PC-3 (cell line): Measurements from ENCODE around the gene TEX52. TPM values are rescaled to one million over a fixed set of nuclear protein-coding genes. Genes with fewer than 3 reads are reported as not detected.

ENCODE experiments used
- ATAC-seq: fragments of 200-7000 bp; cut with Tn5 transposase; 2 replicates; pipeline ENCODE4 v1.9.1; 2020; ENCODE audit warnings: mild to moderate bottlenecking, moderate library complexity
- BruUV-seq: library from RNA; stranded (reverse); fragments of 400-500 nt; replicated peaks from 2 replicates; lab custom pipeline; 2021; lab: Mats Ljungman, UMichigan
- CTCF ChIA-PET: fragments of 300-600 bp; sonication (Branson Sonifier 250); formaldehyde crosslinking; loops from one replicate; lab custom pipeline; 2022; ENCODE audit warnings: antibody characterized with exemption; lab: Charles Lee
- POLR2A ChIA-PET: fragments of 300-600 bp; sonication (Branson Sonifier 250); formaldehyde crosslinking; loops from one replicate; lab custom pipeline; 2022; ENCODE audit warnings: antibody characterized with exemption; ENCODE audit not compliant: unreplicated experiment; lab: Charles Lee
- DNase-seq: peaks from one replicate; pipeline ENCODE4 v3.0.0-alpha.2; 2015
- H2AFZ ChIP-seq: fragments of 300-600 bp; sonication (generic); 2 replicates; pipeline ENCODE4 v1.6.0; 2016; ENCODE audit warnings: antibody characterized with exemption, low read length
- H3F3A ChIP-seq: fragments of 300-600 bp; sonication (generic); one replicate; pipeline ENCODE4 v1.6.0; 2017; ENCODE audit warnings: antibody characterized with exemption, low read length, control low read depth, mild to moderate bottlenecking; ENCODE audit not compliant: unreplicated experiment
- H3K27ac ChIP-seq: fragments of 300-600 bp; sonication (generic); 2 replicates; pipeline ENCODE4 v1.5.1; 2016; ENCODE audit warnings: mild to moderate bottlenecking, low read length
- H3K27me3 ChIP-seq: fragments of 300-600 bp; sonication (generic); 2 replicates; pipeline ENCODE4 v1.6.1; 2016; ENCODE audit warnings: low read length, mixed read lengths
- H3K36me3 ChIP-seq: fragments of 300-600 bp; sonication (generic); 2 replicates; pipeline ENCODE4 v1.6.1; 2016; ENCODE audit warnings: low read depth, mixed run types, low read length, mixed read lengths
- H3K4me1 ChIP-seq: fragments of 300-600 bp; sonication (generic); 2 replicates; pipeline ENCODE4 v1.5.1; 2016; ENCODE audit warnings: low read length; ENCODE audit not compliant: insufficient read depth
- H3K4me2 ChIP-seq: fragments of 300-600 bp; sonication (generic); 2 replicates; pipeline ENCODE4 v1.6.0; 2016; ENCODE audit warnings: low read length
- H3K4me3 ChIP-seq: fragments of 300-600 bp; sonication (generic); 2 replicates; pipeline ENCODE4 v1.5.1; 2016; ENCODE audit warnings: mild to moderate bottlenecking, low read length, mixed read lengths
- H3K79me2 ChIP-seq: fragments of 300-600 bp; sonication (generic); 2 replicates; pipeline ENCODE4 v1.6.1; 2017; ENCODE audit warnings: low read length, mixed read lengths
- H3K9ac ChIP-seq: fragments of 300-600 bp; sonication (generic); 2 replicates; pipeline ENCODE4 v1.6.0; 2016; ENCODE audit warnings: mild to moderate bottlenecking, low read length
- H3K9me2 ChIP-seq: fragments of 300-600 bp; sonication (generic); replicated peaks from 2 replicates; pipeline ENCODE4 v1.6.1; 2016; ENCODE audit warnings: mixed run types, low read length, mixed read lengths
- H3K9me3 ChIP-seq: fragments of 300-600 bp; sonication (generic); 2 replicates; pipeline ENCODE4 v1.6.1; 2016; ENCODE audit warnings: low read length, mixed read lengths
- H4K20me1 ChIP-seq: fragments of 300-600 bp; sonication (generic); 2 replicates; pipeline ENCODE4 v1.6.1; 2016; ENCODE audit warnings: low read length, mixed read lengths
- EZH2 ChIP-seq: fragments of 300-600 bp; sonication (generic); IDR thresholded peaks from one replicate; pipeline ENCODE4 v1.6.1; 2017; ENCODE audit warnings: antibody characterized with exemption, mild to moderate bottlenecking, low read length; ENCODE audit not compliant: unreplicated experiment
- EZH2phosphoT487 ChIP-seq: fragments of 300-600 bp; sonication (generic); IDR thresholded peaks from 2 replicates; pipeline ENCODE4 v1.6.1; 2018; ENCODE audit warnings: mild to moderate bottlenecking, antibody characterized with exemption, low read length, borderline replicate concordance
- intact Hi-C: fragments of 100-400 bp; cut with micrococcal nuclease; formaldehyde crosslinking; loops from 2 replicates; pipeline ENCODE4 v1.9.0; 2023
- total RNA-seq: library from RNA; depleted of rRNA; stranded (reverse); fragments of >200 nt; gene quantifications from 2 replicates; pipeline ENCODE4 v1.2.3, GENCODE V29; 2014
- TF ChIP-seq, protein P1 (sequence below): fragments of 300-600 bp; sonication (generic); conservative IDR thresholded peaks from 2 replicates; pipeline ENCODE4 v1.5.1; 2017; ENCODE audit warnings: antibody characterized with exemption, low read depth, mild to moderate bottlenecking, low read length

Gene TEX52
- total RNA-seq, 1 experiment from 2014 or later, result not detected

DNA sequence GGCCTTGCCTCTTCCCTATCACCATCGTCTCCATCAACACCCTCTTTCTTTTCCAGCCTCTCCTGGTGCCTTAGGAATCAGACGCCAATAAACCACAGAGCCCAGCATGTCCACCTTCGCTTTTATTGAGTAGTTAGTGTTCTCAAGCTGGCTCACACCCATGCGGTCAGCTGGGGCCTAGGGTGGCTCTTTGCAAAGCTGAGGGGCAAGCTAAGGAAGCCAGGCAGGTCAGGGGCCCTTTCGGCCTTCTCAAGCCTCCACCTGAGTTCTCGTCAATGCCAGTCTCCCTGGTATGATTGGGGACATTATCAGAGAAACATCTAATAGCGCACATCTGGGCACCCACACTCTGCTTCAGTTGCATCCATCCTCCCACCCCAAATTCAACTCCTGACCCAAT lies 737 bp upstream of the TEX52 start:
- POLR2A ChIA-PET, result no interaction called here
- Histone ChIP-seq H3K9me2 (no peaks in the 10 kb centered on the region), H3K4me3 (no peak overlapping the region), H3K4me1 (no peaks in the 10 kb centered on the region), H3K4me2 (no peak overlapping the region), H3F3A (no peaks in the 10 kb centered on the region), H4K20me1 (no peaks in the 10 kb centered on the region), H3K9me3 (no peaks in the 10 kb centered on the region), H3K79me2 (no peaks in the 10 kb centered on the region), H3K27ac (no peak overlapping the region), H3K36me3 (peaks cover 24% of the 10 kb centered on the region), H2AFZ (no peak overlapping the region), H3K9ac (no peak overlapping the region), H3K27me3 (no peaks in the 10 kb centered on the region)
- ATAC-seq (no peak), DNase-seq (no peak)
- intact Hi-C loops, result no loop called here
- CTCF ChIA-PET, result no interaction called here
- BruUV-seq, result no TSS peak
- TF ChIP-seq, protein P1, sequence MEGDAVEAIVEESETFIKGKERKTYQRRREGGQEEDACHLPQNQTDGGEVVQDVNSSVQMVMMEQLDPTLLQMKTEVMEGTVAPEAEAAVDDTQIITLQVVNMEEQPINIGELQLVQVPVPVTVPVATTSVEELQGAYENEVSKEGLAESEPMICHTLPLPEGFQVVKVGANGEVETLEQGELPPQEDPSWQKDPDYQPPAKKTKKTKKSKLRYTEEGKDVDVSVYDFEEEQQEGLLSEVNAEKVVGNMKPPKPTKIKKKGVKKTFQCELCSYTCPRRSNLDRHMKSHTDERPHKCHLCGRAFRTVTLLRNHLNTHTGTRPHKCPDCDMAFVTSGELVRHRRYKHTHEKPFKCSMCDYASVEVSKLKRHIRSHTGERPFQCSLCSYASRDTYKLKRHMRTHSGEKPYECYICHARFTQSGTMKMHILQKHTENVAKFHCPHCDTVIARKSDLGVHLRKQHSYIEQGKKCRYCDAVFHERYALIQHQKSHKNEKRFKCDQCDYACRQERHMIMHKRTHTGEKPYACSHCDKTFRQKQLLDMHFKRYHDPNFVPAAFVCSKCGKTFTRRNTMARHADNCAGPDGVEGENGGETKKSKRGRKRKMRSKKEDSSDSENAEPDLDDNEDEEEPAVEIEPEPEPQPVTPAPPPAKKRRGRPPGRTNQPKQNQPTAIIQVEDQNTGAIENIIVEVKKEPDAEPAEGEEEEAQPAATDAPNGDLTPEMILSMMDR, result no peak
- TF ChIP-seq EZH2 (no peak), EZH2phosphoT487 (no peak)

DNA sequence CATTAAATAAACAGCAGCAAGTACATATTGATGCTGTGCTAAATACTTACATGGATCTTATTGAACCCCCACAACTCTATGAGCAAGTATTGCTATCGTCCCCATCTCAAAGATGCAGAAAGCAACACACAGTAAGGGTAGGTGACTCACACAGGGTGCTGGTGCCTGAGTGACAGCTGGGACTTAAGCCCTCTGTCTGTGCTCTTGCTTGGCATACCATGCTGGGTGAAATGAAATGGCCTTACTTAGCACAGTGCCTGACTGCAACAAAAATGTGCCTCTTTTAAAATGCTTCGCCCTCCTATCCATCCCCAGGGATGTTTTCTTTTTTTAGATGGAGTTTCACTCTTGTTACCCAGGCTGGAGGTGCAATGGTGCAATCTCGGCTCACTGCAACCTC lies 788 bp downstream of the TEX52 start:
- H3K27ac ChIP-seq, result no peak overlapping the region
- intact Hi-C loops, result no loop called here
- no peaks in the 10 kb centered on the region for H3K27me3 ChIP-seq
- H3K4me1 ChIP-seq, result no peaks in the 10 kb centered on the region
- H3K79me2 ChIP-seq, result no peaks in the 10 kb centered on the region
- BruUV-seq, result no TSS peak
- no peaks in the 10 kb centered on the region for H3F3A ChIP-seq
- no peaks in the 10 kb centered on the region for H3K9me2 ChIP-seq
- no peaks in the 10 kb centered on the region for H4K20me1 ChIP-seq
- H3K9ac ChIP-seq, result no peak overlapping the region
- H3K36me3 ChIP-seq, result peaks cover 17% of the 10 kb centered on the region; the same call in 1 of the 2 replicates
- peak; percentile 19 for DNase-seq
- H3K9me3 ChIP-seq, result no peaks in the 10 kb centered on the region
- no peak overlapping the region for H2AFZ ChIP-seq
- H3K4me3 ChIP-seq, result no peak overlapping the region
- ATAC-seq, result peak; percentile 56
- H3K4me2 ChIP-seq, result no peak overlapping the region
- POLR2A ChIA-PET, result no interaction called here
- CTCF ChIA-PET, result no interaction called here
- no peak for TF ChIP-seq EZH2
- TF ChIP-seq, protein P1, result no peak
- no peak for TF ChIP-seq EZH2phosphoT487

DNA sequence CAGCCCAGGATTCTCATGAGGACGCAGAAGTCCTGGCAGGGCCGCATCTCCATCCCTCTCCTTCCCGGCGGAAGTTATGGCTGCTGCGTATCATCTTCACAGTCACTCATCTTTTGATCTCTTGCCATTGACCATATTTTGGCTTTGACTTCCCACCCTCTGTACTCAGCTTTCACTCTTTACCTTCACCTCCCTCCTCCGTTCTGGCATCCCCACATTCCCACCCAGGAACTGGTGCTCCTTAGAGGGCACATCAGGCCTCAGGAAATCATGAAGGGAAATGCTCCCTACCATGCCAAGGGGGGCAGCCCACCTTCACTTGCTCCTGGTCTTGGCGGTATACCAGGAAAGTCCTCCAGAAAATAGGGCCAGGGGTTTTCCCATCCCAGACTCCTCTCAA lies 1.3 kb downstream of the TEX52 start:
- Histone ChIP-seq H3K9me2 (no peaks in the 10 kb centered on the region), H3K9me3 (no peaks in the 10 kb centered on the region), H2AFZ (no peak overlapping the region), H3K4me1 (no peaks in the 10 kb centered on the region), H4K20me1 (no peaks in the 10 kb centered on the region), H3K79me2 (no peaks in the 10 kb centered on the region), H3K36me3 (peaks cover 17% of the 10 kb centered on the region; the same call in 1 of the 2 replicates), H3F3A (no peaks in the 10 kb centered on the region), H3K9ac (no peak overlapping the region), H3K4me2 (no peak overlapping the region), H3K4me3 (no peak overlapping the region), H3K27me3 (no peaks in the 10 kb centered on the region), H3K27ac (no peak overlapping the region)
- no peak for ATAC-seq
- CTCF ChIA-PET, result no interaction called here
- no peak for DNase-seq
- intact Hi-C loops, result no loop called here
- POLR2A ChIA-PET, result no interaction called here
- TF ChIP-seq EZH2 (no peak), EZH2phosphoT487 (no peak)
- TF ChIP-seq, protein P1, result no peak
- no TSS peak for BruUV-seq
